COLO829 (cell line): ENCODE data around the gene CLHC1.
"Not testable (repeated sequence)": the region's sequence is repeated elsewhere in the genome, so short reads cannot be mapped to it uniquely, and the experiment has no call there.

Experiments used
- DNase-seq: peaks from one replicate; pipeline ENCODE4 v3.0.0; 2012; ENCODE audit warnings: low spot score

Gene CLHC1

GRCh38 chr2:55152475-55153412, 79.3 kb downstream of the CLHC1 start:
- DNase-seq, result no peak

DNA sequence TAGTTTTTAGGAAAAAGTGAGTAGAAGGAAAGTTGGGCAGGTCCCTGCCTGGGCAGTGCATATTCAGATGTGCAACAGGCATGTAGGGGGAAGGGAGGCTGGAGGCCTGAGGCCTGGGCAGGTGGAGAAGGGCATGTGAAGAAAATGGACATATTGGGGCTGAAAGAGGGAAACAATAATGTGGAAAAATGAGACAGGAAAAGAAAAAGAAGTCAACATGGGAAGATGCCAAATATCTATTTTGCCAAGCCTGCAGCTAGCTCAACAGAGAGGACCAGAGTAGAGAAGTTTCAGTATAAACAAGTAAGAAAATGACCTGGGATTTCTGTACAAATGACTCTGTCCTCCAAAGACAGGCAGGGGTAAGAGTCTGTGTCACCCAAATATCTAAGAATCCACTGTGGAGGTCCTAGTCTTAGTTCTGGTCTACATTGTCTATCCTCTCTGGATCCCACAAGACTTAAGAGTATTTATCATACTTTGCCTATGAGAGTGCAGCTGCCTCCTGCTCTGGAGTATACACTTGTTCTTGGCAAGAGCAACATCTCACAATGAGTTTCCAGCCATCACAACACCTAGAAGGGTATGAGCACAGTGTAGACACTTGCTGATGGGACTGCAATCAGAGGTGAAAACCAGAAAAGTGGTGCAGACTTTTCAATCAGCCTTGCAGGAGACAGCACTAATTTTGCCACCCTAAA, 80.2 kb downstream of the CLHC1 start:
- no peak for DNase-seq

- DNase-seq, result no peak
Observed at GRCh38 chr2:55150834-55151233, 81.3 kb downstream of the CLHC1 start.

GRCh38 chr2:55148269-55148668, 83.8 kb downstream of the CLHC1 start:
- DNase-seq, result peak; percentile 62

DNA sequence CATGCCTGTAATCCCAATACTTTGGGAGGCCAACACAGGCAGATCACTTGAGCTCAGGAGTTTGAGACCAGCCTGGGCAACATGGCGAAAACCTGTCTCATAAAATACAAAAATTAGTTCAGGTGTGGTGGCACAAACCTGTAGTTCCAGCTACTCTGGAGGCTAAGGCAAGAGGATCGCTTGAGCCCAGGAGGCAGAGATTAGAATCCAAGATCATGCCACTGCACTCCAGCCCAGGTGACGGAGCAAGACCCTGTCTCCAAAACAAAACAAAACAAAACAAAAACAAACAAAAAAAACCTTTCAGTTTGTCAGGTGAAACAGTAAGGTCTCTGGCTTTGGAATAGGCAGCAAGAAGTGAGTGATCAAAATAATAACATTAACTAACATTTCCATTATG, 84.6 kb downstream of the CLHC1 start:
- no peak for DNase-seq

DNA sequence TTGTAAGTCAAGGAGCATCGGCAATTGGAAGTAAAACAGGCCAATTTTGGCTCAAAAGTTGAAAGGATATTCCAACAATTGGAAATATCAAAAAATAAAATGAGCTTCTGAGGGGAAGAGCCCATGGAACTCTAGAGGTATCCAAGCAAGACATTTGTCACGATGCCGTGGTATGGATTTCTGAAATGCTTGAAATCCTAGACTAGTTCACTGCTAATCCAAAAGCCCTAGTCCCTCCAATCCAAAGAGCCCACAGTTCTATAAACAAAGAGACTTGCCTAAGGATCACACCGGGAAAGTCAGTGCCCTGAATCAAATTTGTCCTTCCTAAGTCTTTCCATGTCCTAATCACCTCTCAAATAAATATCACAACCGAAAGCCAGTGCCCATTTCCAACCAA, 85.1 kb downstream of the CLHC1 start:
- DNase-seq, result no peak

GRCh38 chr2:55146263-55146662, 85.8 kb downstream of the CLHC1 start:
- DNase-seq, result no peak

- DNase-seq, result no peak
Observed at GRCh38 chr2:55144922-55145820, 86.9 kb downstream of the CLHC1 start.

- DNase-seq, result not testable (repeated sequence)
Observed at GRCh38 chr2:55143706-55144105, 88.4 kb downstream of the CLHC1 start.

GRCh38 chr2:55142518-55142917, 89.6 kb downstream of the CLHC1 start:
- DNase-seq, result no peak

- no peak for DNase-seq
Observed at GRCh38 chr2:55141572-55142413, 90.3 kb downstream of the CLHC1 start.

DNA sequence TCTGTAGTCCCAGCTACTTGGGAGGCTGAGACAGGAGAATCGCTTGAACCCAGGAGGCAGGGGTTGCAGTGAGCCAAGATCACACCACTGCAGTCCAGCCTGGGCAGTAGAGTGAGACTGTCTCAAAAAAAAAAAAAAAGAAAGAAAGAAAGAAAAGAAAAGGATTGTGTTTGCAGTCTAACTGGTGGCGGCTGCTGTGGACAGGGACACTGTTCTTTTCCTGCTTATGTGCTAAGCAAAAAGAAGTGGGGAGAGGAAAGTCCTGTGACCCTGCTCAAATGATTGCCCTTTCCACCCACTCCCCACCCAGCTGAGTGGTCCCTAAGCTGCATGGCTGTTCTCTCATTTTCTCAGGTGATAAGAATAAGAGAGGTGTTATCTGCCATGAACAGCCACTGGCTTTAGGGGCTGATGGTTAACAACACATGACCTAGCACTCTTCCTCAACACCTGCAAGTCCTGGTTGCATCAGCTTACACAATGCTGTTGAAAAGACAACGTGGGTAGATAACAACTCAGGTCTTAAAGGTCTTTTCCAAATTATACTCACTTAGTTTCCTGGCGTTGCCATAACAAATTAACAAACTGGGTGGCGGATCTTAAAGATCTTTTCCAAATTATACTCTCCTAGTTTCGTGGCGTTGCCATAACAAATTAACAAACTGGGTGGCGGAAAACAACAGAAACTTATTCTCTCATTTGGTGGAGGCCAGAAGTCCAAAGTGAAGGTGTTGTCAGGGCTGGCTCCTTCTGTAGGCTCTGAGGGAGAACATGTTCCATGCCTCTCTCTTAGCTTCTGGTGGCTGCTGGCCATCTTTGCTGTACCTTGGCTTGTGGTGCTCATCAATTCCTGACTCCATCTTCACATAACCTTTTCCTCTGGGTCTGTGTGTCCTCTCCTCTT, 91.5 kb downstream of the CLHC1 start:
- DNase-seq, result no peak

DNA sequence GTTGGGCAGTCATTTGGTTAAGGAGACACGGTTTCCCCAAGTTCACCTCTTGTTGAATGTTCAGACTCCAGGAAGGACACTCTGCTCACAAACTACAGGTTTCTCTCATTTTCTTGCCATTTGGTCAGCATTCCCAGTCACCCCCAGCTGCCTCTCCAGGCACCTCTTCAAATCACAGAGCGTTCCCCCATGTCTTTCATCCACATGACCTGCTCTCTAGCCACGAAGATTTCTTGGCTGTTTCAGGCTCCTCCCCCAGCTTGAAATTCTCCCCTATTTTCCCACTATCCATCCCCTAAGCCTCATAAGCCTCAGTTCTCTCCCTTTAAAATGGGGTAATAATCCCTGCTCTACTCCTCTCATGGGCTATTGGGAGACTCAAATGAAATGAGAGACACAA, 92.8 kb downstream of the CLHC1 start:
- DNase-seq, result no peak

GRCh38 chr2:55138882-55139229, 93.2 kb downstream of the CLHC1 start:
- no peak for DNase-seq

DNA sequence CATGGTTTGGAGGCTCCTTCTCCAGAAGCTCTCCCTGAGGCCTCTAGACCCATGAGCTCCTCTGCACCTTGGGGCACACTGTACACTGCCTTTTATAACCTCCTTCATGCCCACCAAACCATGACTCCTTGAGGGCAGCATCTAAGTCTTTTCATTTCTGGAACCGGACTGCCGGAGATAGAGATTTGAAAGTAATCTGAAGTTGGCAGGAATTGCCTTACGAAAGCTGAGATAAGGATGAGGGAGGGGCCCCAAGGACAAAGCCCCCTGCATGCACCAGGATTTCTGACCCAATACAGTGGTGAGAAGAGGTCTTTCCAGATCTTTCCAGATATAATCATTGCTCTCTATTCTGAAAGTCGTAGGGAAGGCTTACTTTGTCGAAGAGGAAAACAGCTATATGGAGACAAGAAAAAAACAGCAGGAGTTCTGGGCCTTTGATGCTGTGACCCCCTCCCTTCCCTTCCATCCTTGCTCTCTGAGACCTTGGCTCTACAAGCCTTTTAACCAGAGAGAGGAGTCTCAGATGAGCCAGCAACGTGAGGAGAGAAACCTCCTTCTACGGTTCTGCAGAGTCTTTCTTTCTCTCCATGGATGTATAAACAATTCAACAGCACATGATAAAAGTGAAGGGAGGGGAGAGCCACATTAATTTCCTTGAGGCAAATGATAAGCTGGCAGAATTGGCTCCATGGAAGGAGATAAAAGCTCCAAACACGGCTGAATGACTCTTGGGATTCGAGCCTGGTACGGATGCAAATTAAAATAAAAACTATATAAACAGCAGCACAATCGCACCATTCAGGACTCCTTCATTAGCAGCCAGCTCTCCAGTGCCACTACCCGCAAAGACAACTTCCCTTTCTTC, 93.8 kb downstream of the CLHC1 start:
- peak; percentile 62 for DNase-seq

DNA sequence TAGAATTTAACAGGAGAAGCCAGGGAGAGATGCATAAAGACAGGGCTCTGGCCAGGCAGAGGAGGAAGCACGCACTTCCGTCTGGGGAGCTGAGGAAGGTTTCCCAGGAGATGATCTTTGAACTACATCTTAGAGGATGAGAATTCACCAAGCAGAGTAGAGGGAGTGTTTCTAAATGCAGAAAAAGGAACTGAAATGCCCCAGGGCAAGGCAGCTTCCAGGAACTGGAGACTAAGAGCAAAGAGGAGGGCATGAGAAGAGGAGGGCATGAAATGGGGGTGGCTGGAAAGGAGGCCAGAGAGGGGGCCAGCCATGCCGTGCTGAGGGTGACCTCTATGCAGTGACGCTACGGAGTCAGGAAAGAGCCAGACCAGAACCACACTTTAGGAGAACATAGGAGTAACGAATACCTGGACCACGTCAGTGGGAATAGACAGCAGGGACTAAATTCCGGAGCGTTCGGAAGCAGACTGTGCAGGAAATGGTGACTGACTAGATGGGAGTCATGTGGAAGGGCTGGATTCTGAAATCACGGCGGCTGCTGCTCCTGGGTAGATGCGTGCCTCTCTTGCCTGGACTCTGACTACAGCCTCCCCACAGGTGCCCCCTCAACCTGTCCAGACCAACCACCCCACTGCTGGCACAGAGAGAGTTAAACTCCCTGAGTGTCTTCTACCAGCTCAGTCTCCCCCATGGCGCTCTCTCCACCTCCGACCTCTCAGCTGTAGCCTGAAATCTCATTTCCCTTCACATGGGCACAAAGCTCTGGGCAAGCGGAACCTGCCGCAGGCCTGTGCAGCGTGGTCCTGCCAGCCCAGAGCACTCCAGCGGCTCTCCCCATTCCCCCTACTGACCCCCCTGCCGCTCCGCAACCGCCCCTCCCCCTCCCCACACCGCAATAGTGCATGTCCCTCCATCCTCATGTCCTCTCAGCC, 94.8 kb downstream of the CLHC1 start:
- no peak for DNase-seq

DNA sequence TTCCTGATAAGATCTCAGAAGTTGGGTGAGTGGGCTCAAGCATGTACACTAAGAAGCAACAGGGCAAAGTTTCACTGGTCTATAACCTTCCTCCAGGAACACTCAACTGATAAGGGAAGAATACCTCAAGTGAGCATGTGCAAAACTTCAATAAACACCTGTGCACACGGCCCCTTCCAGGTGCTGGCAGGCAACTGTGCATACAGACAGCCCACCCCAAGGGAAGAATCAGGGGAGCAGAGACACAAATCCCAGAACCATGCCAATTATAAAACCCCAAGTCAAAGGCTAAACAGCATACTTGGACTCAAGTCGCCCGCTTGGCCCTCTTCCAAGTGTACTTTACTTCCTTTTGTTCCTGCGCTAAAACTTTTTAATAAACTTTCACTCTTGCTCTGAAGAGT, 96.0 kb downstream of the CLHC1 start:
- DNase-seq, result no peak

DNA sequence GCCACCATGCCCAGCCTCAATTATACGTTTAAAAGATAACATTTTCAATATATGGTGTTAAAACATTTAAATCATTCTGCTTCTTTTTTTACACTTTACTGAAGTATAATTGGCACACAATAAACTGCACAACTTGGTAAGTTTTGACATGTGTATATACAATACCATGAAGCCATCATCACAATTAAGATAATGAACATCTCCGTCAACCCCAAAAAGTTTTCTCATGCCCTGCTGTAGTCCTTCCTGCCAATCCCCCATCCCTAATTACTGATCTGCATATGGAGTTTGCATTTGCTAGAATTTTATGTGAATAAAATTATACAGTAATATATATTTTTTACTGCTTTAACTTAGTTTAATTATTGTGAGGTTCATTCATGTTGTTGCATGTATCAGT, 96.6 kb downstream of the CLHC1 start:
- DNase-seq, result no peak
